Inferior parietal cortex (tissue), 1 donor: ENCODE data around the gene TRIM33.

Source experiments
- DNase-seq: peaks from one replicate; pipeline ENCODE4 v3.0.0-alpha.2; 2016; ENCODE audit errors: extremely low spot score

Gene TRIM33

GRCh38 chr1:114511032-114511785 lies at the start of gene TRIM33:
Gene TRIM33 (minus strand): TSS chr1:114511203. CDS start chr1:114511076, 127 bp downstream.
- DNase-seq: peak; percentile 93

- no peak for DNase-seq
Observed at GRCh38 chr1:114559356-114559755, 48.4 kb upstream of the TRIM33 start.

- peak; percentile 15 for DNase-seq
Observed at GRCh38 chr1:114558544-114558943, 47.5 kb upstream of the TRIM33 start.

- DNase-seq: no peak
Observed at GRCh38 chr1:114554577-114554976, 43.6 kb upstream of the TRIM33 start.

- DNase-seq: no peak
Observed at GRCh38 chr1:114552106-114552639, 41.2 kb upstream of the TRIM33 start.

- no peak for DNase-seq
Observed at GRCh38 chr1:114551400-114551799, 40.4 kb upstream of the TRIM33 start.

- DNase-seq: no peak
Observed at GRCh38 chr1:114550336-114550735, 39.3 kb upstream of the TRIM33 start.

- no peak for DNase-seq
Observed at GRCh38 chr1:114549137-114549536, 38.1 kb upstream of the TRIM33 start.

- DNase-seq: no peak
Observed at GRCh38 chr1:114547076-114547475, 36.1 kb upstream of the TRIM33 start.

GRCh38 chr1:114545796-114546195 lies 34.8 kb upstream of the TRIM33 start:
- DNase-seq: no peak

GRCh38 chr1:114545315-114545714 lies 34.3 kb upstream of the TRIM33 start:
- DNase-seq: no peak

- DNase-seq: no peak
Observed at GRCh38 chr1:114540821-114541220, 29.8 kb upstream of the TRIM33 start.

GRCh38 chr1:114540272-114540671 lies 29.3 kb upstream of the TRIM33 start:
- DNase-seq: no peak

GRCh38 chr1:114536043-114536442 lies 25.0 kb upstream of the TRIM33 start:
- DNase-seq: no peak

GRCh38 chr1:114535401-114535800 lies 24.4 kb upstream of the TRIM33 start:
- DNase-seq: no peak

GRCh38 chr1:114531094-114531493 lies 20.1 kb upstream of the TRIM33 start:
- no peak for DNase-seq

GRCh38 chr1:114530224-114530623 lies 19.2 kb upstream of the TRIM33 start:
- no peak for DNase-seq

- DNase-seq: no peak
Observed at GRCh38 chr1:114524944-114525343, 13.9 kb upstream of the TRIM33 start.

GRCh38 chr1:114522264-114522575 lies 11.2 kb upstream of the TRIM33 start:
- no peak for DNase-seq

GRCh38 chr1:114521396-114522263 lies 10.6 kb upstream of the TRIM33 start:
- no peak for DNase-seq

GRCh38 chr1:114517348-114517747 lies 6.3 kb upstream of the TRIM33 start:
- DNase-seq: no peak

- DNase-seq: no peak
Observed at GRCh38 chr1:114512595-114513280, 1.7 kb upstream of the TRIM33 start.
